Erythroblast (primary cell): ENCODE results near the gene INTS1.

Experiments used
- GATA1 ChIP-seq: IDR thresholded peaks from 2 replicates; pipeline ENCODE4 v1.6.1; 2011; ENCODE audit warnings: low read depth, mild to moderate bottlenecking, control low read depth, low read length, moderate library complexity
- POLR2A ChIP-seq: IDR thresholded peaks from 2 replicates; pipeline ENCODE4 v1.6.1; 2011; ENCODE audit warnings: mild to moderate bottlenecking, low read length

GRCh38 chr7:1516586-1517251, 12.5 kb upstream of the INTS1 start:
- TF ChIP-seq POLR2A, result no peak
- TF ChIP-seq GATA1, result no peak
